Panc1 (cell line): Measurements from ENCODE around the gene UQCC3. TPM values are rescaled to one million over a fixed set of nuclear protein-coding genes. Genes with fewer than 3 reads are reported as not detected.

ENCODE experiments used
- ATAC-seq: fragments of 200-7000 bp; cut with Tn5 transposase; 2 replicates; pipeline ENCODE4 v1.9.1; 2020; ENCODE audit warnings: mild to moderate bottlenecking, moderate library complexity
- BruUV-seq: library from RNA; stranded (reverse); fragments of 400-500 nt; replicated peaks from 2 replicates; lab custom pipeline; 2021; lab: Mats Ljungman, UMichigan
- CTCF ChIA-PET: fragments of 300-600 bp; sonication (Branson Sonifier 250); formaldehyde crosslinking; loops from one replicate; lab custom pipeline; 2022; ENCODE audit warnings: antibody characterized with exemption; lab: Charles Lee
- POLR2A ChIA-PET: fragments of 300-600 bp; sonication (Branson Sonifier 250); formaldehyde crosslinking; loops from one replicate; lab custom pipeline; 2022; ENCODE audit warnings: antibody characterized with exemption; lab: Charles Lee
- DNase-seq: peaks from one replicate; pipeline ENCODE4 v3.0.0-alpha.2; 2010; ENCODE audit warnings: low read depth, low spot score
- H3K27ac ChIP-seq: 2 replicates; pipeline ENCODE4 v1.5.1; 2011; ENCODE audit warnings: mild to moderate bottlenecking, low read length, inconsistent platforms
- H3K27me3 ChIP-seq: fragments of 200-500 bp; sonication (Bioruptor generic); 2 replicates; pipeline ENCODE4 v1.6.0; 2014; ENCODE audit warnings: low read length, inconsistent platforms; ENCODE audit not compliant: control insufficient read depth, insufficient read depth
- H3K36me3 ChIP-seq: fragments of 200-500 bp; sonication (Bioruptor generic); 2 replicates; pipeline ENCODE4 v1.5.1; 2014; ENCODE audit warnings: inconsistent platforms, mild to moderate bottlenecking, low read length, moderate library complexity; ENCODE audit not compliant: control insufficient read depth, insufficient read depth
- H3K4me1 ChIP-seq: 2 replicates; pipeline ENCODE4 v1.5.1; 2011; ENCODE audit warnings: inconsistent platforms, mild to moderate bottlenecking, low read length, moderate library complexity; ENCODE audit not compliant: control insufficient read depth, insufficient read depth
- H3K4me3 ChIP-seq, 2 experiments: 2 replicates each; pipeline ENCODE4 v1.5.1; 2011 to 2012; ENCODE audit warnings: low read depth in 2 of 2, low read length in 2 of 2, mild to moderate bottlenecking in 2 of 2, inconsistent platforms in 1 of 2, moderate library complexity in 1 of 2
- H3K9me3 ChIP-seq: fragments of 200-500 bp; sonication (Bioruptor generic); 2 replicates; pipeline ENCODE4 v1.5.1; 2014; ENCODE audit warnings: low read depth, mild to moderate bottlenecking, inconsistent platforms, low read length, moderate library complexity; ENCODE audit not compliant: control insufficient read depth, insufficient read depth
- CTCF ChIP-seq: fragments of 450-650 bp; IDR thresholded peaks from 2 replicates; pipeline ENCODE4 v1.5.1; 2017; ENCODE audit warnings: mild to moderate bottlenecking
- POLR2AphosphoS5 ChIP-seq: IDR thresholded peaks from 2 replicates; pipeline ENCODE4 v1.6.1; 2012; ENCODE audit warnings: mild to moderate bottlenecking, low read depth, low read length, moderate library complexity
- REST ChIP-seq, 2 experiments: IDR thresholded peaks; 2 replicates each; pipeline ENCODE4 v1.6.1; 2011 to 2012; ENCODE audit warnings: low read depth in 2 of 2, control low read depth in 1 of 2, low read length in 1 of 2, mild to moderate bottlenecking in 1 of 2, moderate library complexity in 1 of 2; ENCODE audit not compliant: insufficient read depth in 1 of 2
- SIN3A ChIP-seq: IDR thresholded peaks from 2 replicates; pipeline ENCODE4 v1.6.1; 2012; ENCODE audit warnings: low read depth, mild to moderate bottlenecking, low read length, moderate library complexity, borderline replicate concordance; ENCODE audit not compliant: insufficient read depth
- TCF7L2 ChIP-seq: IDR thresholded peaks from 2 replicates; pipeline ENCODE4 v1.6.1; 2011; ENCODE audit warnings: mild to moderate bottlenecking, low read depth, low read length, inconsistent platforms
- in situ Hi-C: cut with HindIII; loops from 2 replicates; pipeline ENCODE4 v1.10.0; 2016; ENCODE audit warnings: low sequenced_read_pairs, low pct_unique_long_range_greater_than_20kb
- intact Hi-C: fragments of 100-400 bp; cut with micrococcal nuclease; formaldehyde crosslinking; loops from one replicate; pipeline ENCODE4 v1.10.0; 2022; ENCODE audit not compliant: unreplicated experiment
- total RNA-seq: library from RNA; stranded (reverse); gene quantifications from one replicate; pipeline ENCODE4 v1.2.1, GENCODE V29; 2021; ENCODE audit not compliant: unreplicated experiment

UQCC3 gene
- total RNA-seq, 1 experiment from 2014 or later: 7.4 TPM

GRCh38 chr11:62678433-62678769 lies 6.9 kb downstream of the UQCC3 start:
- H3K4me3 ChIP-seq: peak overlapping the region; percentile 82 to 87
- no peaks in the 10 kb centered on the region; the same call in 1 of the 2 replicates for H3K36me3 ChIP-seq
- TF ChIP-seq CTCF (no peak), REST (IDR thresholded peaks at IDR 0.05; ENCODE audit: insufficient read depth in 1 of 2, low read depth in 2 of 2, low read length in 1 of 2) (no peak)
- DNase-seq: no peak
- H3K27ac ChIP-seq: peak overlapping the region; percentile 82
- CTCF ChIA-PET: no interaction called here
- ATAC-seq: no peak; the same call in 1 of the 2 replicates
- no peaks in the 10 kb centered on the region for H3K27me3 ChIP-seq
- no peaks in the 10 kb centered on the region for H3K9me3 ChIP-seq
- H3K4me1 ChIP-seq: peaks cover 11% of the 10 kb centered on the region
- no TSS peak for BruUV-seq
- POLR2A ChIA-PET: interaction anchor here (0.5 kb wide), 1 partner anchor 88 kb away, joined by 5 read pairs; no protein-coding TSS in a partner anchor
- in situ Hi-C loops (no loop called here), intact Hi-C loops (no loop called here)

GRCh38 chr11:62678770-62679696 lies 7.6 kb downstream of the UQCC3 start, which contains the start of gene UBXN1:
Gene UBXN1 (minus strand): TSS chr11:62679073. CDS start chr11:62678923, 150 bp downstream.
- intact Hi-C loops (no loop called here), in situ Hi-C loops (no loop called here)
- no peak for TF ChIP-seq CTCF
- TF ChIP-seq POLR2AphosphoS5: peak; percentile 80
- TF ChIP-seq REST (IDR thresholded peaks at IDR 0.05; ENCODE audit: insufficient read depth in 1 of 2, low read depth in 2 of 2, low read length in 1 of 2): peak in 1 of 2 experiments; percentile 33; a peak in 1 of 4 replicates
- TF ChIP-seq TCF7L2: peak; percentile 67
- TF ChIP-seq SIN3A: peak; percentile 44; the same call in 1 of the 2 replicates
- Histone ChIP-seq H3K4me1 (peaks cover 11% of the 10 kb centered on the region), H3K27ac (peak within 1 kb of the TSS; percentile 82), H3K9me3 (no peaks in the 10 kb centered on the region), H3K36me3 (no peaks in the 10 kb centered on the region; the same call in 1 of the 2 replicates), H3K4me3 (peak within 1 kb of the TSS; percentile 82 to 87), H3K27me3 (no peaks in the 10 kb centered on the region)
- ChIA-PET POLR2A (no interaction called here), CTCF (no interaction called here)
- DNase-seq (no peak), ATAC-seq (peak; percentile 90)
- BruUV-seq: TSS peak; percentile 84
